Measurements from ENCODE around the gene SEPTIN11. TPM values are rescaled to one million over a fixed set of nuclear protein-coding genes. Genes with fewer than 3 reads are reported as not detected.

Gene SEPTIN11
- total RNA-seq, 6 donors from 2014 or later, result 56.3 to 136 (median 94.0) TPM

DNA sequence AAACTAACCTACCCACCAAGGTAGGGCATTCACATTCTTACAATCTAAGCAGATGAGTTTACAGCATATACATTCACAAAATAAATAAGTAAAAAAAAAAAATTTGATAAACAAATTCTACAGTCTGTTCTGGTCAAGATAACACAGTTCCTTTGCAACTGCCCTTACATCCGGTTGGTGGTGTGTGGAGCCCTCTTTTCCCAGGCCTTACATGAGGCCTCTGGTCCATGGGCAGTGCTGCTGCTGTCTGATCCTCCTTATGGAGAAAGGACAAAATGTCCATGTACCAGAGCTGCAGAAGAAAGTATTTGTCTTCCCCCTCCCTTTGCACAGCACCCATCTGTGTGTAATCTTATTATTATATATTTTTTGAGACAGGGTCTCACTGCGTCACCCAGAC, 2.2 kb upstream of the SEPTIN11 start:
- WGBS, 2 donors, result 83 to 88% methylated on average over 2 of the region's 2 CpGs
- Histone ChIP-seq H3K27me3 (no peaks in the 10 kb centered on the region), H3K4me1 (peaks cover 13 to 26% (median 19%) of the 10 kb centered on the region in 4 donors), H3K9me3 (no peaks in the 10 kb centered on the region), H3K36me3 (no peaks in the 10 kb centered on the region), H3K4me3 (no peak overlapping the region), H3K27ac (peak overlapping the region in 1 of 4 donors; percentile 91)
- DNase-seq, result no peak
- no peak for ATAC-seq (ENCODE audit: low FRiP score in 2 of 2)
- TF ChIP-seq EP300 (IDR thresholded peaks at IDR 0.05) (no peak), POLR2A (IDR thresholded peaks at IDR 0.05) (no peak), POLR2AphosphoS5 (IDR thresholded peaks at IDR 0.05) (no peak)
- TF ChIP-seq, protein P1, sequence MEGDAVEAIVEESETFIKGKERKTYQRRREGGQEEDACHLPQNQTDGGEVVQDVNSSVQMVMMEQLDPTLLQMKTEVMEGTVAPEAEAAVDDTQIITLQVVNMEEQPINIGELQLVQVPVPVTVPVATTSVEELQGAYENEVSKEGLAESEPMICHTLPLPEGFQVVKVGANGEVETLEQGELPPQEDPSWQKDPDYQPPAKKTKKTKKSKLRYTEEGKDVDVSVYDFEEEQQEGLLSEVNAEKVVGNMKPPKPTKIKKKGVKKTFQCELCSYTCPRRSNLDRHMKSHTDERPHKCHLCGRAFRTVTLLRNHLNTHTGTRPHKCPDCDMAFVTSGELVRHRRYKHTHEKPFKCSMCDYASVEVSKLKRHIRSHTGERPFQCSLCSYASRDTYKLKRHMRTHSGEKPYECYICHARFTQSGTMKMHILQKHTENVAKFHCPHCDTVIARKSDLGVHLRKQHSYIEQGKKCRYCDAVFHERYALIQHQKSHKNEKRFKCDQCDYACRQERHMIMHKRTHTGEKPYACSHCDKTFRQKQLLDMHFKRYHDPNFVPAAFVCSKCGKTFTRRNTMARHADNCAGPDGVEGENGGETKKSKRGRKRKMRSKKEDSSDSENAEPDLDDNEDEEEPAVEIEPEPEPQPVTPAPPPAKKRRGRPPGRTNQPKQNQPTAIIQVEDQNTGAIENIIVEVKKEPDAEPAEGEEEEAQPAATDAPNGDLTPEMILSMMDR (IDR thresholded peaks at IDR 0.05), result no peak

DNA sequence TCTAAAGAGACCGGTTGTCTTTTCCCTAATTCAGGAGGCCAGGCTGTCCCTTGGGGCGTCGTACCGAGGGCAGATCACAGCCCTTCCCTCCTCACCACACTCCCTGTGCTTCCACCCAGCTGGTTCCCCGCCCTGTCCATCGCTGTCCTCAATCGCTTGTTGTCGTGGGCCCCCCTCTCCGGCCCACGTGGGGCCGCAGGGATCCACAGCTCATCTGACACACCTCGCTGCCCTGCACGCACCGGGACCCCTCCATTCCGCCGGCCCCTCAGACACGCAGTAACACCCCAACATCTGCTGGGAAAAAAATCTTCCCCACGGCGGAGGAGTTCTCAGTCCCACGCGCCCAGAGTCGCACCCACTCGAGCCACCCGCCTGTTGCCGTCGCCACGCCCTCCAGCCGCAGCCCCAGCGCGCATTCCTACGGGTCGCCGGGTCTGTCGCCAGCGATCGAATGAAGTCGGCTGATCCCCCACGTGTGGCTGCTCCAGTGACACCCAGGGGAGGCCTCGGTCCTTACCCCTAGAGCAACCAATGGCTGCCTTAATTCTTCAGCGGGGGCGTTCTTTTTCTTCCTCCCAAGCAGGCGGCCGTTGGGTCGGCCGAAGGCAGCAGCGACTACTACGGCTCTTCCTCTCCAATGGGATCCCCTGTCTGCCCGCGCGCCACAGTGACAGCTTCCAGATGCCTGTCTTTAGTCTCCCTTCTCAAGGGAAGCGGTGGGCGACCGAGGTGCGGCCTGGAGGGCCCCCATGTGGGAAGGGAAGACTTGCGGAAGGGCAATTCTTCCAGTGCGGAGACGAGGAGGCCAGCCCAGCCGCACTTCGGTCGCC, 893 bp upstream of the SEPTIN11 start:
- Histone ChIP-seq H3K36me3 (no peaks in the 10 kb centered on the region), H3K9me3 (no peaks in the 10 kb centered on the region), H3K27me3 (no peaks in the 10 kb centered on the region), H3K4me3 (peak overlapping the region; percentile 80 to 93 (median 92)), H3K27ac (peak overlapping the region; percentile 89 to 93 (median 90)), H3K4me1 (peaks cover 13 to 26% (median 19%) of the 10 kb centered on the region in 4 donors)
- WGBS, 2 donors, result 12 to 23% methylated on average over 20 to 54 of the region's 60 CpGs
- DNase-seq, result peak; percentile 80 to 93
- ATAC-seq (ENCODE audit: low FRiP score in 2 of 2), result peak; percentile 75 to 81
- TF ChIP-seq POLR2A (IDR thresholded peaks at IDR 0.05) (no peak), POLR2AphosphoS5 (IDR thresholded peaks at IDR 0.05) (peak; percentile 11 to 43), EP300 (IDR thresholded peaks at IDR 0.05) (no peak)
- TF ChIP-seq, protein P1 (IDR thresholded peaks at IDR 0.05), result no peak

DNA sequence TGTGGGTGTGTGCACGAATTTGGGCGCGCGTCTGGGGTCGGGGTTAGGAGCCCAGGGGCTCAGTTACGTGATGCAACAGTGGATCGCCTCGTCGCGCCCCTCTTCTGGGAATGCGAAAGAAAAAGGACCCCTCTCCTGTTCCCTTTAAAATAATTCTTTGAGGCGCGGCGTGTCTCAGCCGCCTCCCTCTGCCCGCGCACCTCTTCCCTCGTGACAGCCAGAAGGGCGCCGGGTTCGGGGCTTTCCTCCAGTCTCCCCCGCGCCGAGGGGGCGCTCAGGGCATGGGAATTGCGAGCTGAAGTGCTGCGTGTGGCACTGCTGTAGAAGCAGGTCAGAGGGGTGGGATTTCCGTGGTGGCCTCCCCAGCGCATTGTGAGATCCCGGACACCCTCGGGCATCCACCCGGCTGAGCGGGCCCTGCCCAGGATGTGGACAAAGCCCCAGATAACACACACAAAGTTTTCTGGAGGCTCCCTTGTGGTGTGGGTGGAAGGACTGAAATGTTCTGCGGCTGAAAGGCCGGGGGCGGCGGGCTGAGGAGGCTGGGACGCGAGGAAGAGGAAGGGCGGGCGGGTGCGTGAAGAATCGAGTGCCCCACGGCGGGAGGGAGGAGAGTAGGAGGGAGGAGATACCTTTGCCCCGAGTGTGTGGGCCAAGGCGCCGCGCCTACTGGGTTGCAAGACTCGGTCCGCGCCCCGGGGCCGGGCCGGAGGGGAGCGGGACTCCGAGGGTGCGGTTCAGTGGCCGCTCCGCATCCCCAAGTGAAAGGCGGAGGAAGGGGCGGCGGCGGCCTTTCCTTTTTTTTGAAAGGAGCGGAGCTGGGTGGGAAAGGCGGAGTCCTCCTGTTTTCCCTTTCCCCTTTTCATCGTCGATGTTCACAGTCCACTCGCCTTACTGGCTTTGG, 752 bp downstream of the SEPTIN11 start:
- Histone ChIP-seq H3K27ac (peak overlapping the region; percentile 89 to 93 (median 90)), H3K4me3 (peak overlapping the region; percentile 80 to 93 (median 92)), H3K36me3 (no peaks in the 10 kb centered on the region), H3K4me1 (peaks cover 16 to 35% (median 24%) of the 10 kb centered on the region in 4 donors), H3K27me3 (no peaks in the 10 kb centered on the region), H3K9me3 (no peaks in the 10 kb centered on the region)
- DNase-seq (peak; percentile 34 to 92), ATAC-seq (ENCODE audit: low FRiP score in 2 of 2) (peak; percentile 52 to 62)
- WGBS, 2 donors, result 1% methylated on average over 32 to 62 of the region's 69 CpGs
- TF ChIP-seq POLR2A (IDR thresholded peaks at IDR 0.05) (no peak), EP300 (IDR thresholded peaks at IDR 0.05) (no peak), POLR2AphosphoS5 (IDR thresholded peaks at IDR 0.05) (no peak)
- TF ChIP-seq, protein P1 (IDR thresholded peaks at IDR 0.05), result no peak

DNA sequence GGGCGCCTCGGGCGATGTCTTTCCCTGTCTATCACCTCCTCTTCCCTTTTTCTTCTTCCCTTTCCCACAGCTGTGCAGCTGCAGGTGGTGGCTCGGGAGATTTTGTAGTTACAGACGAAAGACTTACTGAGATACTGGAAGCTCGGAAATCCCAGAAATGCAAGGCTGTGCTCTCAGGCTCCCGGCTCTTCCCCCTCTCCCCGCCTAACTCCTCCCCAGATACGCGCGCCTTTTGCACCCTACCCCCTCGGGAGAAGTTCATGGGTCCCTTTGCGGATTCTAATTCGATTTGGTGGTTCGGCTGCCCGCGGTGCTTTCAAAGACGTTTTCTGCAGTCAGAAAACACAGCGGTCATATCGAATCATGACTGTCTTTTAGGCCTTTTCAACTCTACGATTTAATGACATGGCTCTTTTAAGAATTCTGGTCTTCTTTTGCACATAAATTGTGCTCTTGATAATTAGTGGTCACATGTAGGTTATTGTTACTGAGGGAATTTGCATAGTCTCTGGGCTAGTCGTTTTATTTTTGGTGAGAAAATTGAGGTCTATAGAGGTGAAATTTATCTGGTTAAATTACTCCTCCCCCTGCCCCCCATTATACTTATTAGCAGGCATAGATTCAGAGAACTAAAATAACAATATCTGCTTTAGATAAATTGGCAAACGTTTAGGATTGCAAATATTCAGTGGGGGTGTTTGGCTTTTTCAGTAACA, 1.6 kb downstream of the SEPTIN11 start:
- no peaks in the 10 kb centered on the region for H3K9me3 ChIP-seq
- 12 to 15% methylated on average over 23 of the region's 23 CpGs for WGBS, 2 donors
- H3K27me3 ChIP-seq, result no peaks in the 10 kb centered on the region
- peak overlapping the region; percentile 89 to 93 (median 90) for H3K27ac ChIP-seq
- ATAC-seq (ENCODE audit: low FRiP score in 2 of 2), result no peak
- TF ChIP-seq POLR2AphosphoS5 (IDR thresholded peaks at IDR 0.05), result peak in 1 of 2 donors; percentile 3
- TF ChIP-seq POLR2A (IDR thresholded peaks at IDR 0.05), result no peak
- TF ChIP-seq, protein P1 (IDR thresholded peaks at IDR 0.05), result no peak
- TF ChIP-seq EP300 (IDR thresholded peaks at IDR 0.05), result no peak
- peaks cover 19 to 35% (median 27%) of the 10 kb centered on the region in 4 donors for H3K4me1 ChIP-seq
- no peak for DNase-seq
- no peaks in the 10 kb centered on the region for H3K36me3 ChIP-seq
- peak overlapping the region; percentile 80 to 93 (median 92) for H3K4me3 ChIP-seq

Measured in upper lobe of left lung (tissue), 6 donors.